Activated CD8-positive, alpha-beta memory T cell treated with anti-CD3 and anti-CD28 coated beads for 48 hours (primary cell): ENCODE data around the gene CUL4A.
"Not testable (repeated sequence)": the region's sequence is repeated elsewhere in the genome, so short reads cannot be mapped to it uniquely, and the experiment has no call there.

ENCODE experiments used
- DNase-seq, 3 experiments: peaks; one replicate each; pipeline ENCODE4 v3.0.0-alpha.2; 2020; ENCODE audit warnings: low read depth in 2 of 3, low spot score in 2 of 3

Gene CUL4A

DNA sequence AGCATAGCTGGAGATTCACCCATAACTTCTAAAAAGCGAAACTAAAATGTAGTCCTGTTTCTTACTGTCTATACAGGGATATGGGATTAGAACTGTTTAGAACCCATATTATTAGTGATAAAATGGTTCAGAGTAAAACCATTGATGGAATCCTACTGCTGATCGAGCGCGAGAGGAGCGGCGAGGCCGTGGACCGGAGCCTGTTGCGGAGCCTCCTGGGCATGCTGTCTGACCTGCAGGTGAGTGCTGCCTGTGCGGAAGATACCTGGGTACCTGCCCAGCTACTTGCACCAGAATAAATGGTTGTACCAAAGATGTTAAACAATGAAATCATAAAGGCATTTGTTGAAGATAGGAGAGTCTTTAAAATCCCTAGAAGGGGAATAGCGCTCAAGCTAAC lies 23.7 kb downstream of the CUL4A start:
- no peak for DNase-seq

DNA sequence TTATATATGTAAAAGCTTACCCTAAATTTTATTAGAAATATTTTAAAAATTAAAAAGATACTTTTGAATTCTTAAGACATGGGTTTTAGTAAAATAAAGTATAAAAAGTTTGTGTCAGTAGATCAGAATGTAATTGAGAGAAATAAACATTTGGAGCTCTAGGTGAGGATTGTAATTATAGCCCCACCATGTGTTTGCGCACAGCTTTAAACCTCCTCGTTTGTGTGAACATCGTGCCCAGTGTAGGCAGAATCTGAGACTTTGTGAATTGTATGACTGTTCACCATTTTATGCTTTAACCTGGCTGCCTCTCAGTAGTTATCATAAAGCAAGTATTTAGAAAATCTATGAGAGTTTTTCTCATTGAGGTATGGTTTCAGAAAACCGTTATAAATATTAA lies 29.1 kb downstream of the CUL4A start:
- no peak for DNase-seq

DNA sequence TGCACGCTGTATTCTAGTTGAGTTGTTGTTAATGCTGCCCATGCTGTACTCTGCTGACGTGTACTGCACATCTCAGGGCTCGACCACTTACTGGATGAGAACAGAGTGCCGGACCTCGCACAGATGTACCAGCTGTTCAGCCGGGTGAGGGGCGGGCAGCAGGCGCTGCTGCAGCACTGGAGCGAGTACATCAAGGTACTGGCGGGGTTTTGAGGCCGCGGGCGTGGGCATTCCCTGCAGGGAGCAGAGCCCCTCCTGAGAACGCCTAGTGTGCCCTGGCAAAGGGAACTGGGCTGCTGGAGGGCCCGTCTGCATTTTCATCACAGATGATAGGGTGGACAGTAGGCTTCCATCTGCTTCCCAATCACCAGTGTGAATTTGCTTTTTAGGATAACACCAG lies 29.9 kb downstream of the CUL4A start:
- no peak for DNase-seq

DNA sequence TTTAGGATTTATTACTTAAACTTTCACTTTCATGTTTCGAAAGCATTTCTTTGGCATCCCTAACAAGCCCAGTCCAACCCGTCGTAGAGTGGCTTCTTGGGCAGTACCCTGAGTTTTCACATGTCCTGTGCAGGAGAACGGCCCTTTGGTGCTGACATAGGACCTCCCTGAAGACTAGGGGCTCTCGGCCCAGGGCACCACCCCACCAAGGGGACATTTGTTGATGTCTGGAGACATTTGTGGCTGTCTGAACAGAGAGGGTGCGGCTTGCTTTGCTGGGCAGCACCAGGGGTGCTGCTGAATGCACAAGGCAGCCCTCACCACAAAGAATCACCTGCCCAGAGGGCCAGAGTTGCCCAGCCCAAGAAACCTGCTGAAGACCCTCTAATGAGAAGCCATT lies 30.6 kb downstream of the CUL4A start:
- no peak for DNase-seq

DNA sequence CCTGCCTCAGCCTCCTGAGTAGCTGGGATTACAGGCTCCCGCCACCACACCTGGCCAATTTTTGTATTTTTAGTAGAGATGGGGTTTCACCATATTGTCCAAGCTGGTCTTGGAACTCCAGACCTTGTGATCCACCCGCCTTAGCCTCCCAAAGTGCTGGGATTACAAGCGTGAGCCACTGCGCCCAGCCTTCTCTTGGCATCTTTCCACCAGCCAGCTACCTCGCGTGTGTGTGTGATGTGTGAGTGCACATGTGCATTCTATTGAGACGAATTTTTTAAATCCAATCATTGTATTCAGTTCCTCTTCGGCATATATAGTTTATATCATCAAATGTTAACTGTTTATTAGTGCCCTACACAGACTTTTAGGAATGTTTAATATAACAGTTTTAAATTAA lies 32.2 kb downstream of the CUL4A start:
- not testable (repeated sequence) for DNase-seq

DNA sequence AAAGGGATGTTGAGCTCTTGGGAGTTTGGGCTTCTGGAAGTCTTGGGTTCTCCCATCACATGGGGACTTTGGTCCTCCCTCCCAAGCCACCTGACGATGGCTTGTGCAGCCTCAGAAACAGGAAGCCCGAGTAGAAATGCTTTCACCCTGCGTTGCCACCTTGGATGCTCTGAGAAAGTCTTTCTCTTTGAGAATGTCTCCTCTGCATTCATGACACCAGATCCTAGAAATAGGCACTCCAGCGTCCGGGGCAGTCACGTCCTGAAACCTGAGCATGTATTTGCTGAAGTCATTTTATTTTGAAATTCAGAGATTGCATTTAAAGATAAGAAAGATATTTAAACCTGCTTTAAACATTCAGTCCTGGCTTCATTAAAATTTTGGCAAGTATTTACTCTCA lies 34.4 kb downstream of the CUL4A start:
- DNase-seq = no peak

DNA sequence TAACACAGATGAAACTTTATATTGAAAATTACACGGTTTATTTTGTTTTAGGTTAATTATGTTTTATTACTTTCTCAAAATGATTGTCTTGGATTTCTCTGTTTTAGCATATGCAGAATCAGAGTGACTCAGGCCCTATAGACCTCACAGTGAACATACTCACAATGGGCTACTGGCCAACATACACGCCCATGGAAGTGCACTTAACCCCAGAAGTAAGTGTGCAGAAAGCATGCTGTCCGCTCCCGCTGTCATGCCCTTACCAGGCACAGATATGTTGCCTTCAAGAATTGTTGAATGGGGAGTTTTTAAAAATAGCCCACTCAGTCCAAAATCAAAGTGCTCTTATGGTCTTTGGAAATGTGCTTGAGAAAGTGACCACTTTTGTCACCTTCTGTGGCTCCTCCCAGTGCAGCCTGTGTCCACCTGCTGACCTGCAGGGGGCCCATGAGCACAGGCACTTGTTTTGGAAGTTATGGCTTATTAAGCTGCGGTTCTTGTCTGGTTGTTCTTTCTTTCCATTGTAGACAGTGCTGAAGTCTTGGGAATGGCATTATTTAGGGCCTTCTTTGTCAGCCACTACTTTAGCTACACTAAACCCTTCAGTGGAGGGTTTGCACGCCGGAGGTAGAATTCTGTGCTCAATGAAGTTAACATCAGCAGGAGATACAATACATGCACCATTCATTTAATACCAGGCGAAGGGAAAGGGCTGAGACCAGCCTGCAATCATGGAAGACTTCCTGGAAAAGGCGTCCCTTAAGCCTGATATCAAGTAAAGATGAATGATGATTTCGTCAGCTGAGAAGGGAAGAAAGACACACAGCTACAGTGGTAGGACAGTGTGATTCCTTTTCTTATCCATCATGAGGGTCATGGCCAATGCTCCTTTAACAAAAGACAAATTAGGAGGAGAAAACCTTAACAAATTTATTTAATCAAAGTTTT lies 36.7 kb downstream of the CUL4A start:
- DNase-seq = no peak

DNA sequence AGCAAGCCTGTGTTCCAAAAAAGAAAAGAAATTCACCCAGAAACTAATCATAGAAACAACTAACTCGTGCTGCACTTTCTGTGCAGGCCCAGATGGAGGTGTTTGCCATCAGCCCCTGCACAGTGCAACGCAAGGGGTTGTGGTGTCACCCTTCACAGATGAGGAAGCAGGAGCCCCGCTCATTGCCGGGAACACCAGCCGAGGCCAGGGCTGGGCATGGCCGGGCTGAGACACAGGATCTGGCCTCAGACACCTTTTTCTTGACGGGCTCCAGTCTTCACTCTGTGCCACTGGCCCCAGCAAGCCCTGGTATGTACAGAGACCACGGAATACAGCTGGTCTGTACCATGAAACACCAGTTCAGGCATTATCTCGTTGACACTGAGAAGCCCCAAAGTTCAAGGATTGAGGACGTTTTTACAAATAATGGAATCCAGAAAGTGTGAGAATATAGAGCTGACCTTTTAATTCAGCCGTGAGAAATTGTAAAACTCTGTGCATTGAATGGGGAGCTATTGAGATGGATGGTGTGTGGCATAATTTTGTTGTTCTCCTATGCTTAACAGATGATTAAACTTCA lies 43.2 kb downstream of the CUL4A start:
- no peak for DNase-seq

DNA sequence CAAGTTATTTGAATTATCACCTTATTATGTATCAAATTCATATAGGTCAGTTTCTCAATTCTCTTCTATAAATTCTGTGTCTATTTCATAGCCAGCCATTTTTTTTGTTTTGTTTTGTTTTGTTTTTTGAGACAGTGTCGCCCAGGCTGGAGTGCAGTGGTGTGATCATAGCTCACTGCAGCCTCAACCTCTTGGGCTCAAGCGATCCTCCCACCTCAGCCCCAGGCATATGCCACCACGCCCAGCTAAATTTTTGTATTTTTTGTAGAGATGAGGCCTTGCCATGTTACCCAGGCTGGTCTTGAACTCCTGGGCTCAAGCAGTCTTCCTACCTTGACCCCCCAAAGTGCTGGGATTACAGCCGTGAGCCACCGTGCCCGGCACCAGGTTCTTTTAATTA lies 48.5 kb downstream of the CUL4A start:
- DNase-seq = not testable (repeated sequence)

DNA sequence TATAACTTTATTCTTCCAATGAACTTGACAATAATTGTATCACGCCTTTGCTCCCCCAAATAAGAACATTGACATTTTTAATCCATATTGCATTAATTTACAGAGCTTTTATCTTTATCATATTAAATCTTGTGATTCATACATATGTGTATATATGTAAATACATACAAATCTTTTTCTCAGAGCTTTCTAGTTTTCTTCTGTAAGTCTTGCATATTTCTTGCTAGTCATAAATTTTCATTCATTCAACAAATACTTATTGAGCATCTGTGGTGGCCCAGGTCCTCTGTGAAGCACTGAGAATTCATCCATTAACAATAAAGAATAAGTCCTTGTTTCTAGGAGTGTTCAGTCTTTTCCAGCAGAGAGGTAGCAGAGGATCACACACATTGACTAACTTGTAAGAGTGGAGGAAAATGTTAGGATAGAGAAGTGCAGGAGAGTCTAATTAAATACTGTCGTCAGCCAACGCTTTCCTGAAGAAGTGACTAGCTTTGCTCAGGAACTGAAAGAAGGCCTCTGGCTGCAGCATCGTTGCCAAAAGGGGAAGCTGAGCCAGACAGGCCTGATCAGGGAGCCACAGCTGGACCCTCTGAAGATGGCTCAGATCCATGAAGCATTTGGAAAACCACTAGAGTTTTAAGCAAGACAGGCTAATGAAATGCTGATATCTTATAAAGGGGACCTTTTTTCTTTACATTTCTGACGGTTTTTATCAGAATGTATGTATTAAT lies 49.1 kb downstream of the CUL4A start:
- no peak for DNase-seq

DNA sequence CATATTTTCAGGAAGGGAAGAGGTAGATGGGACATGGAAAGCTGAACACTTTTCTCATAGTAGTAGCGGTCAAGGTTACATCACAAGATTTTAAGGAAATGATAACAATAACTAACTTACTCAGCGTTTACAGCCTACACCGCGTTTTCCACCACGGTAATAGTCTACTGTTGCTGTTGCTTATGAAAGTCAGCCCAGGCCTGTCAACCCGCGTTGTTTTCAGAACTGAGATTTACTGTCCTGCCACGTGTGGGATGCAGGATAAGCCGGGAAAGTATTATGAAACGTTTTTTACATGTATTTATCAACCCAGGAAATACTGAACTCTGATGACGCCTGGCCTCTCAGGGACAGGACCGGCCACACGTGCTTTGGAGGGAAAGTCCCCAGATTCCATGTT lies 51.6 kb downstream of the CUL4A start:
- DNase-seq = no peak

DNA sequence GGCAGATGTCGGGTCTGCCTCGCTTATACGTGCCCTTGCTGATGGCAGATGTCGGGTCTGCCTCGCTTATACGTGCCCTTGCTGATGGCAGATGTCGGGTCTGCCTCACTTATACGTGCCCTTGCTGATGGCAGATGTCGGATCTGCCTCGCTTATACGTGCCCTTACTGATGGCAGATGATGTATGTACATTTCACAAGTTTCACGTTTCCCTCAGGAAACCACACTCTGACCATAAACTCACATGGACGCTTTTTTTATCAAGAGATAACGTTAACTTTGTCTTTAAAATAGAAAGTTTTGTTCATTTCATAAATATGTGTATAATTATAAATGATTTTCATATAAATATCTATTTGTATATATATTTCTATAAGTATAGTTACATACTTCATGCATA lies 53.6 kb downstream of the CUL4A start:
- not testable (repeated sequence) for DNase-seq

DNA sequence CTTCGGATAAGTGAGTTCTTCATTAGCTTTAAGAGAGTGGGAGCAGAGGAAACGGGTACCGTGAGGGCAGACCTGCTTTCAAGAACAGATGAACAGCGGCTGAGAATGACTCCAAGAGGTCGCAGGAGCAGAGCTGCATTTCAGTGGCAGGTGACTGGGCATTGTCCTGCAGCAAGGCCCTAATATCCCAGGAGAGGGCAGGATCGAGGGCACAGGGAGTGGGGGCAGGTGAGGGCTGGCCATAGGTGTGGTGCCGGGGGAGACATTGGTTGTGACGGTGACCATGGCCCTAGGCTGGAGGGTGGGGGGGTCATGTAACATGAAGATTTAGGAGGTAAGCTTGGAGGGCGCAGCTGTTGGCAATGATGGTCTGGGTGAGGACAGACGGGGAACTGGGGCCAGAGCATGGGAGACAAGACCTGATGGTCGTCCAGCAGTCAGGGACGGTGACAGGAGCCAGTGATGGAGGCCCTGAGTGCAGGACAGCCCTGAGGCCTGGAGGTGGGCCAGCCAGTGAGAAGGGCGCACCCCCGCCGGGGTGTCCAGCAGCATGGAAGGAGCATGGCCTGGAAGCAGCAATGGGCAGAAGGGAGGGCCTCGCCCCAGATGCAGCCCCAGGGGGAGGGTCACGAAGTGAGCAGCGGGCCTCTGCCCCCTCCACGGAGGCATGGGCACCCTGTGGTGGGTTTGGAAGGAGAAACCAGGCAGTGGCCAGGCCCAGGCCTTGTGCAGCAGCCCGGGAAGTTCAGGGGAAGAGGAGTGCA lies 58.4 kb downstream of the CUL4A start:
- no peak for DNase-seq

DNA sequence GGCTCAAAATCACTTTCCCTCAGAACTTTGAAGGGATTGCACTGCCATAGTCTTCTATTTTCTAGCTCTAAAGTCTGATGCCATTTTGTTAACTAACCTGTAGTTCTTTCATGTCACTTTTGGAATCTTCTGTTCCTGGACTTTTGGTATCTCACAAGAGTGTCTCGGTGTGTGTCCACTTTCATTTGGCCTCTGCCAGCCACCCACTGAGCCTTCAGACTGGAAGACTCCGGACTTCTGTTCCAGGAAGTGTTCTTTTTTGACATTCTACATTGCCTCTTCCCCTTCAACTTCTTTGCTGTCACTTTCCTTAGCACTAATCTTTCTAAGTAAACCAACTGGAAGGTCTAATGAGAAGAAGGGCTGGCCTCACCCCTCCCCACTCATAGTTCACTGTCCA lies 62.6 kb downstream of the CUL4A start:
- DNase-seq = no peak

DNA sequence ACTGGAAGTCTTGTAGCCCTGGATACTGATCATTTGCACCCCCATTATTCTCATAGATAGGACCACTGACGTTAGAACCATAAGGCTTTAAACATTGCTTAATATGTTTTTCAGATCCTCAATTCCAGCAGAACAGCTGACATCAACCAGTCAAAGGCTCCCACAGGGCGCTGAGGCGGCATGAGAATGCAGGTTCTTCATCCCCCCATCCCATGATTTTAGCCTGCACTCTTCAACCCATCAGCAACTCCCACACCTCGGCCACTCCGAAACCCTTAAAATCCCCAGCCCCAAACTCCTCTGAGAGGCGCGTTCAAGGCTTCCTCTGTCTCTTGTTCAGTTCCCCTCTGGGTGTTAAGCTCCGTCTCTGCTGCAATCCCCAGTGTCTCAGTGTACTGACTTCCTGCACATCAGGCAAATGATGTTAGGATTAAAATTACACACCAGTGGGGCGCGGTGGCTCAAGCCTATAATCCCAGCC lies 63.3 kb downstream of the CUL4A start:
- no peak for DNase-seq

DNA sequence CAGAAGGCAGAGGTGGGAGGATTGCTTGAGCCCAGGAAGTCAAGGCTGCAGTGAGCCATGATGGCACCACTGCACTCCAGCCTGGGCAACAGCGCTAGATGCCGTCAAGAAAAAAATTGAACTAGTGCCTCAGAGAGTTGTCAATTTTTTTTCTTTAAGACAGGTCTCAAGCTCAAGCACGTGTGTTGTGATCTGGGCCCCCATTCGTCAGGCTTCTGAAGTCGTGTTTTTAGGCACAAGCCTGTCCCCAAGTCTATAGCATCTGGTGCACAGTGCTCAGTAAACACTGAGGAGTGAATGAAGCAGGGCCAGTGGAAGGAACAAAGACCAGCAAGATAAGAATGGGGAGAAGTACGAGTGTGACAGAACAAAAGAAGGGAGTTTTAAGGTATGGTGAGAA lies 63.9 kb downstream of the CUL4A start:
- DNase-seq = no peak

DNA sequence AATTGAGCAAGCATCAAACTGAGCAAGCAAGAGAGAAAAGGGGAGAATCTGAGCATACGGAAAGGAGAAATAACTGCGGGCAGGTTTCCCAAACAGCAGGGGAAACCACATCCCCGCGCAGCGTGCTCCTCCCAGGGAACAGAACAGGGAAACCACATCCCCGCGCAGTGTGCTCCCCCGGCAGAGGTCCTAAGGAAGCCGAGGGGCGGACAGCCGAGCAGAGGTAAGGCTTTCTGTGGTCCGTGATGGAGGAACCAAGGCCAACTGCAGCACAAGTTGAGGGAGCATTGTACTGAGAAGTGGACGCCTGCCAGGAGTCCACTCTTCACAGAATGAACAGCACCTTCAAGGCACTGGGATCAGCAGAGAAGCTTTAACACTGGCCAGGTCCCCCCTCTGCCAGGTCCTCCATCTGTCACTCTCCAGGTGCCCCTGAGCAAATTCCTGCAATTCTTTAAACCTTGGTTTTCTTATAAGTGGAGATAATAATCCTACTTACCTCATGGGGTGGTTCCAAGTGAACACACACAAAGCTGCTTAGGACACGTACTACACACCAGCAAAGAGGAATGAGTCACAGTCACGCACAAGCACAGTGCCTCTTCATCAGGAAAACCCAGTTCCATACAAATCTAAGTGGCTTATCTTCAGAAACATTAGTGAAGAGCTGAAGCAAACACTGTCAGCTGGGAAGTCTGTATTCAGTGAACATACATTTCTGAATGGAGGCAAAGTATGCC lies 64.6 kb downstream of the CUL4A start:
- DNase-seq = no peak

DNA sequence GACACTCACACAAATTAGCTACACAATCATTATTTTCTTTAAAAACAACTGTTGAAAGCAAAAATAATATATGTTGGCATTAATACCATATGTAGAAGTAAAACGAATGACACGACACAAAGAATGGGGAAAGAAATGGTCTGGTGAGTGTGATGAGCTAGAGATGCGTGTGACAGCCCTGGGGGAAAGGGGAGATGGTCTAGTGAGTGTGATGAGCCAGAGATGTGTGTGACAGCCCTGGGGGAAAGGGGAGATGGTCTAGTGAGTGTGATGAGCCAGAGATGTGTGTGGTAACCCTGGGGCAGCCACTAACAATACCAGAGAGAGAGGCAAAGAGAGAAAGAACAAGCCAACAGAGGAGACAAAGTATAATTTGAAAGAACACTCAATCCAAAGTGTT lies 65.3 kb downstream of the CUL4A start:
- no peak for DNase-seq

DNA sequence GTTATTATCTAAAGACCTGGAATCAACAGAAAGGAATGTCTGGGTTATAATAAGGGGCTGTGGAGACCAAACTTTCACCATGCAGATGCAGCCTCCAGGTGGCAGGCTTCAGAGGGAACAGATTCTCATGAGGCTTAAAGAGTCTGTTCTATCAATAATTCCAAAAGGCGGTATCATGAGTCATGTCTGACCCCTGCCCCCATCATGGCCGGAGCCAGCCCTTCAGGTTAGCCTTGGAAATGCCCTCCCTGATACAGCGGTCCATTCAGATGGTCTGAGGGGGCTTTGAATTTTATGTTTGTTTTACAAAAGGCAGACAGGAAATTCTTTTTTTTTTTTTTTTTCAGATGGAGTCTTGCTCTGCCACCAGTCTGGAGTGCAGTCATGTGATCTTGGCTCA lies 66.0 kb downstream of the CUL4A start:
- DNase-seq = no peak

DNA sequence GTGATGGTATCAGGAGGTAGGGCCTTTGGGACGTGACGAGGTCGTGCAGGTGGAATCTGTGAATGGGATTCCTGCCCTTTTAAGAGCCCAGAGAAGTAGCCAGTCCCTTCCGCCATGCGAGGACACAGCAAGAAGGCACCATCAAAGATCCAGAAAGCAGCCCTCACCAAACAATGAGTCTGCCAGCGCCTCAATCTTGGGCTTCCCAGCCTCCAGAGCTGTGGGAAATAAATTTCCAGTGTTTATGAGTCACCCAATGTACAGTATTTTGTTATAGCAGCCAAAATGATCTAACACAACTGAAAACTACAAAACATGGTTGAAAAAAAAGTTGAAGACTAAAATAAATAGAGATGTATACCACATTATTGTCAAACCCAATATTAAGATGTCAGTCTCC lies 70.7 kb downstream of the CUL4A start:
- no peak for DNase-seq

DNA sequence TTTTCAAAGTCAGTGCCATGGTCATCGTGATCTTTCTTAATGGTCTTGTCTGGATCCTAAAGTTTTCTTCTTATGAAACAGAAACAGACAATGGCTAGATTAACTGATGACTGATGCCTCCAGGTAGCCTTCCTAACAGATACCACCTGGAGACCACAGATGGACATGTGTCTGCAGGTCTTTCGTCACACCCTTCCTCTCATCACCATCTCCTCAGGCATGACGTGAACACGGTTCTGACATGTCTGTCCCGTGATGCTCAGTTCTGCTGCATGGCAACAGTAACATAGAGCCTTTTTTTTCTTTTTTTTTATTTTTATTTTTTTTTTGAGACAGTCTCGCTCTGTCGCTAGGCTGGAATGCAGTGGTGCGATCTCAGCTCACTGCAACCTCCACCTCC lies 74.5 kb downstream of the CUL4A start:
- DNase-seq = no peak
